ENCODE measurements around the gene VKORC1. TPM values are rescaled to one million over a fixed set of nuclear protein-coding genes. Genes with fewer than 3 reads are reported as not detected.

VKORC1 gene
- total and polyA plus RNA-seq, 2 of the 8 experiments (the other 6 are each of a cell fraction or from before 2014, with no cell fraction given) = 84.1 to 483 TPM

- no peak overlapping the region for H2BK12ac ChIP-seq (ENCODE audit: low read depth, low read length)
- no peak overlapping the region for H3K56ac ChIP-seq (replicated peaks; ENCODE audit: insufficient read length, low read depth, low read length)
- H3K14ac ChIP-seq (ENCODE audit: insufficient read length) = no peak overlapping the region
- no peak overlapping the region for H2BK120ac ChIP-seq (replicated peaks; ENCODE audit: low read depth, low read length)
- no peak overlapping the region for H2AK5ac ChIP-seq (ENCODE audit: low read depth, low read length)
- no peak overlapping the region for H3K4me3 ChIP-seq (ENCODE audit: extremely low read depth in 1 of 4, insufficient read depth in 2 of 4, low read depth in 3 of 4, low read length in 4 of 4)
- H3K9ac ChIP-seq (replicated peaks in 1 of 4; ENCODE audit: extremely low read depth in 1 of 4, low read depth in 3 of 4, low read length in 3 of 4) = no peak overlapping the region
- DNase-seq (ENCODE audit: low read depth in 1 of 2, low spot score in 2 of 2) (no peak), FAIRE-seq (no peak)
- CTCF ChIA-PET (ENCODE audit: partially characterized antibody) = interaction anchor here (1.2 to 3.0 kb wide), 2 partner anchors 8 to 73 kb away, joined by 3 to 14 read pairs; no protein-coding TSS in a partner anchor
- H3K4me2 ChIP-seq (ENCODE audit: insufficient read depth in 1 of 2, low read depth in 2 of 2, low read length in 2 of 2) = no peak overlapping the region
- no peak overlapping the region for H3K27ac ChIP-seq (ENCODE audit: low read depth, low read length)
- H3K4me1 ChIP-seq (replicated peaks in 1 of 4; ENCODE audit: control insufficient read depth in 3 of 4, insufficient read depth in 4 of 4, low read length in 3 of 4) = no peaks in the 10 kb centered on the region
- H4K5ac ChIP-seq (ENCODE audit: insufficient read length, low read depth, low read length) = no peak overlapping the region
- WGBS, 2 experiments (ENCODE audit: extremely low coverage in 1 of 2, insufficient coverage in 1 of 2, insufficient read length in 1 of 2, insufficient replicate concordance in 2 of 2, low coverage in 1 of 2, low lambda C conversion rate in 2 of 2, missing lambda C conversion rate in 1 of 2) = 88% methylated on average over 8 of the region's 8 CpGs; no CpG with 5 or more reads in 1 of the 2 experiments
- POLR2A ChIA-PET (ENCODE audit: partially characterized antibody) = interaction anchor here (1.1 to 1.9 kb wide), 4 partner anchors 10 to 97 kb away, joined by 3 to 6 read pairs (median 4); no protein-coding TSS in a partner anchor
- no peaks in the 10 kb centered on the region for H3K23me2 ChIP-seq (ENCODE audit: low read depth, low read length)
- H4K8ac ChIP-seq (ENCODE audit: extremely low read depth, insufficient read depth, low read length) = no peak overlapping the region
- H2BK15ac ChIP-seq (ENCODE audit: low read length) = no peak overlapping the region
- peaks cover 9% of the 10 kb centered on the region for H3K79me1 ChIP-seq (ENCODE audit: low read depth, low read length)
- H3K79me2 ChIP-seq (ENCODE audit: control insufficient read depth in 1 of 2, insufficient read depth in 2 of 2, low read length in 2 of 2) = peaks cover 0 to 2% of the 10 kb centered on the region in 2 experiments; a peak in 1 of 4 replicates
- no peak overlapping the region for H3K4ac ChIP-seq (replicated peaks; ENCODE audit: insufficient read length, low read depth, low read length)
- no peak overlapping the region for H4K91ac ChIP-seq (replicated peaks; ENCODE audit: insufficient read length, low read length)
- H3K27me3 ChIP-seq (replicated peaks in 1 of 4; ENCODE audit: control insufficient read depth in 3 of 4, extremely low read depth in 1 of 4, insufficient read depth in 3 of 4, low read length in 3 of 4) = no peaks in the 10 kb centered on the region
- no peak overlapping the region for H2AFZ ChIP-seq (ENCODE audit: low read length)
- peaks cover 8 to 22% of the 10 kb centered on the region in 2 experiments for H4K20me1 ChIP-seq (replicated peaks in 1 of 2; ENCODE audit: control insufficient read depth in 1 of 2, insufficient read depth in 2 of 2, low read length in 2 of 2)
- H3K18ac ChIP-seq (ENCODE audit: extremely low read depth, low read length) = no peak overlapping the region
- no peaks in the 10 kb centered on the region for H3K9me3 ChIP-seq (ENCODE audit: insufficient read depth in 2 of 2, low read depth in 1 of 2, low read length in 1 of 2)
- peaks cover 0 to 18% (median 6%) of the 10 kb centered on the region in 4 experiments; a peak in 5 of 8 replicates for H3K36me3 ChIP-seq (ENCODE audit: control insufficient read depth in 2 of 4, insufficient read depth in 4 of 4, low read length in 3 of 4)
- H2BK20ac ChIP-seq (ENCODE audit: low read length) = no peak overlapping the region
- H2BK5ac ChIP-seq (ENCODE audit: low read depth, low read length) = no peak overlapping the region
- no peak overlapping the region for H3K23ac ChIP-seq (ENCODE audit: insufficient read length)
- TF ChIP-seq CTCF (IDR thresholded peaks at IDR 0.05; ENCODE audit: control extremely low read depth in 1 of 3, insufficient read depth in 1 of 3, low read depth in 1 of 3, low read length in 3 of 3) = no peak
- TF ChIP-seq TEAD4 (IDR thresholded peaks at IDR 0.05; ENCODE audit: low read depth, low read length) = no peak
- TF ChIP-seq RBBP5 (IDR thresholded peaks at IDR 0.05; ENCODE audit: borderline replicate concordance, low read depth, low read length) = no peak
- no peak for TF ChIP-seq POU5F1 (IDR thresholded peaks at IDR 0.05; ENCODE audit: low read depth, low read length)
- no peak for TF ChIP-seq RNF2 (IDR thresholded peaks at IDR 0.05; ENCODE audit: borderline replicate concordance, low read depth, low read length, missing control alignments, poor library complexity, severe bottlenecking)
- TF ChIP-seq FOSL1 (IDR thresholded peaks at IDR 0.05; ENCODE audit: insufficient read depth, low read depth, low read length) = no peak
- no peak for TF ChIP-seq KDM5A (IDR thresholded peaks at IDR 0.05; ENCODE audit: low read length)
- no peak for TF ChIP-seq CHD2 (IDR thresholded peaks at IDR 0.05; ENCODE audit: low read length)
- no peak for TF ChIP-seq EGR1 (IDR thresholded peaks at IDR 0.05; ENCODE audit: borderline replicate concordance, low read depth, low read length)
- no peak for TF ChIP-seq HDAC6 (IDR thresholded peaks at IDR 0.05; ENCODE audit: low read depth, low read length)
Observed at GRCh38 chr16:31087481-31087880, 7.1 kb downstream of the VKORC1 start.
